Activated CD4-positive, alpha-beta T cell treated with anti-CD3 and anti-CD28 coated beads, Interleukin-2, amount 10 ng/mL, durations not matched to agents 24 days and 14 days (primary cell): ENCODE measurements around the gene MXRA7. TPM values are rescaled to one million over a fixed set of nuclear protein-coding genes. Genes with fewer than 3 reads are reported as not detected.
"Not testable (repeated sequence)": the region's sequence is repeated elsewhere in the genome, so short reads cannot be mapped to it uniquely, and the experiment has no call there.

ENCODE experiments used
- DNase-seq: peaks from one replicate; pipeline ENCODE4 v3.0.0; 2022
- H3K27ac Mint-ChIP-seq: one replicate; pipeline ENCODE4 v1.8.0; 2022; ENCODE audit warnings: mild to moderate bottlenecking, mixed read lengths
- H3K27me3 Mint-ChIP-seq: one replicate; pipeline ENCODE4 v1.8.0; 2022; ENCODE audit warnings: mixed read lengths
- H3K36me3 Mint-ChIP-seq: one replicate; pipeline ENCODE4 v1.8.0; 2022; ENCODE audit warnings: low read depth, mild to moderate bottlenecking, mixed read lengths
- H3K4me1 Mint-ChIP-seq: one replicate; pipeline ENCODE4 v1.8.0; 2021; ENCODE audit warnings: mixed read lengths
- H3K4me3 Mint-ChIP-seq: one replicate; pipeline ENCODE4 v1.8.0; 2022; ENCODE audit warnings: mild to moderate bottlenecking, moderate library complexity, mixed read lengths
- H3K9me3 Mint-ChIP-seq: one replicate; pipeline ENCODE4 v1.8.0; 2021; ENCODE audit warnings: mixed read lengths
- intact Hi-C: fragments of 100-400 bp; cut with micrococcal nuclease; formaldehyde crosslinking; loops from one replicate; pipeline ENCODE4 v1.15.1; 2023
- total RNA-seq: library from RNA; stranded (reverse); gene quantifications from 2 replicates; pipeline ENCODE4 v1.2.3, GENCODE V29; 2022

Gene MXRA7
- total RNA-seq, 1 donor from 2014 or later, result 3.7 TPM

DNA sequence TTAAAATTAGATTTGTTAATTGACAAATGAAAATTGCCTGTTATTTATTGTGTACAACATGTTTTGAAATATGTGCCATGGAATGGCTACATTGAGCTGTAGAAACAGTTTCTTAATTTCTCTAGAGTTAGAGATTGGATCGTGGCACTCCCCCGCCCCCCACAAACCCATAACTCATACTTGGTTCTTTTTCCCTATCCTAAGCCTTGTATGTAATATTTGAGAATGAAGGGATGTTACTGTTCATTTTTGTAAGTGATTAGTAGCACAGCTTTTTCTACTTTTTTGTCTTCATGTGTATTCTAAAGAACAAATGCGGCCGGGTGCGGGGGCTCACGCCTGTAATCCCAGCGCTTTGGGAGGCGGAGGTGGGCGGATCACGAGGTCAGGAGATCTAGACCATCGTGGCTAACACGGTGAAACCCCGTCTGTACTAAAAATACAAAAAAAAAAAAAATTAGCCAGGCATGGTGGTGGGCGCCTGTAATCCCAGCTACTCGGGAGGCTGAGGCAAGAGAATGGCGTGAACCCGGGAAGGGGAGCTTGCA lies 28.9 kb upstream of the MXRA7 start:
- not testable (repeated sequence) for DNase-seq, H3K27me3 Mint-ChIP-seq, H3K9me3 Mint-ChIP-seq, H3K27ac Mint-ChIP-seq, H3K4me3 Mint-ChIP-seq
- intact Hi-C loops, result loop anchor here (2.0 to 10.0 kb wide), 7 partner anchors 13 to 713 kb away; partner anchors contain the start of genes GALR2, SRP68, UBALD2 and ZACN
- peaks cover 33% of the 10 kb centered on the region for H3K36me3 Mint-ChIP-seq
- H3K4me1 Mint-ChIP-seq, result peaks cover 20% of the 10 kb centered on the region

- DNase-seq, result no peak
- intact Hi-C loops, result loop anchor here (2.0 to 10.0 kb wide), 7 partner anchors 14 to 714 kb away; partner anchors contain the start of genes GALR2, SRP68, UBALD2 and ZACN
- H3K4me3 Mint-ChIP-seq, result peak overlapping the region; percentile 92
- H3K27me3 Mint-ChIP-seq, result no peaks in the 10 kb centered on the region
- peaks cover 40% of the 10 kb centered on the region for H3K36me3 Mint-ChIP-seq
- peaks cover 30% of the 10 kb centered on the region for H3K4me1 Mint-ChIP-seq
- H3K9me3 Mint-ChIP-seq, result no peaks in the 10 kb centered on the region
- peak overlapping the region; percentile 100 for H3K27ac Mint-ChIP-seq
These were observed 27.7 kb upstream of the MXRA7 start for GRCh38 chr17:76738468-76738850.

GRCh38 chr17:76737676-76738467 lies 27.1 kb upstream of the MXRA7 start, which contains the start of gene MFSD11:
TSS of gene MFSD11 (plus strand) at chr17:76738119. CDS start at chr17:76738353, 234 bp downstream.
- Mint-ChIP-seq H3K9me3 (no peaks in the 10 kb centered on the region), H3K27me3 (no peaks in the 10 kb centered on the region), H3K27ac (peak within 1 kb of the TSS; percentile 100), H3K4me3 (peak within 1 kb of the TSS; percentile 92), H3K4me1 (peaks cover 34% of the 10 kb centered on the region), H3K36me3 (peaks cover 43% of the 10 kb centered on the region)
- intact Hi-C loops, result loop anchor here (1.0 to 10.0 kb wide), 9 partner anchors 12 to 714 kb away; partner anchors contain the start of genes GALR2, JMJD6, METTL23 and SEC14L1
- peak; percentile 98 for DNase-seq

GRCh38 chr17:76737082-76737675 lies 26.4 kb upstream of the MXRA7 start, which contains the start of gene SRSF2:
TSS of gene SRSF2 (minus strand) at chr17:76737331. CDS start at chr17:76737160, 171 bp downstream.
- peaks cover 37% of the 10 kb centered on the region for H3K4me1 Mint-ChIP-seq
- no peaks in the 10 kb centered on the region for H3K27me3 Mint-ChIP-seq
- H3K9me3 Mint-ChIP-seq, result no peaks in the 10 kb centered on the region
- peak; percentile 100 for DNase-seq
- H3K36me3 Mint-ChIP-seq, result peaks cover 47% of the 10 kb centered on the region
- peak within 1 kb of the TSS; percentile 100 for H3K27ac Mint-ChIP-seq
- peak within 1 kb of the TSS; percentile 92 for H3K4me3 Mint-ChIP-seq
- intact Hi-C loops, result loop anchor here (1.0 to 10.0 kb wide), 8 partner anchors 11 to 715 kb away; partner anchors contain the start of genes GALR2, JMJD6, METTL23 and SEC14L1

DNA sequence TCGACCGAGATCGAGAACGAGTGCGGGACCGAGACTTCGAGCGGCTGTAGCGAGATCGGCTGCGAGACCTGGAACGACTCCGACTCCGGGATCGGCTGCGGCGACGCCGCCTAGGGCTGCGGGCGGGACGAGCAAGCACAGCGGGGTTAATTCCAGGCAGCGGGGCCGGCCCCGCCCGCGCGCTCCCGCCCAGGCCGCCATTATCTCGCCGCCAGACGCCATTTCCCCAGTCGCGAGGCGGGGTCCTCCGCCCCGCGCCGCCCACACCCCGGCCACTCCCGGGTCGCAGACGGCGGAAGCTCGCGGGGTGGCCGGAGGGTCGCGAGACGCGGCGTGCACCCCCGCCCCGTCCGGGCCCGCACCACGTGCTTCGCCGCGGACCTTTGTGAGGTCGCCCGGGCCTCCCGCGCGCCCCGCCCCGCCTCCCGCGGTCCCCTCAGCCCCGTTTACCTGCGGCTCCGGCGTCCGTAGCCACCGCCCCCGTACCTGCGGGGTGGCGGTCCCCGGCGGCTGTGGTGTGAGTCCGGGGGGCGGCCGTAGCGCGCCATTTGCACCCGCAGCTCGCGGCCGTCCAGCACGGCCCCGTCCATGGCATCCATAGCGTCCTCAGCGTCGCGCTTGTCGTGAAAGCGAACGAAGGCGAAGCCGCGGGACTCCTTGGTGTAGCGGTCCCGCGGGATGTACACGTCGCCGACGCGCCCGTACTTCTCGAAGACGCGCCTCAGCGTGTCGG lies 25.8 kb upstream of the MXRA7 start:
- peaks cover 40% of the 10 kb centered on the region for H3K4me1 Mint-ChIP-seq
- intact Hi-C loops, result loop anchor here (1.0 to 10.0 kb wide), 8 partner anchors 10 to 716 kb away; partner anchors contain the start of genes GALR2, JMJD6, METTL23 and SEC14L1
- H3K36me3 Mint-ChIP-seq, result peaks cover 48% of the 10 kb centered on the region

DNA sequence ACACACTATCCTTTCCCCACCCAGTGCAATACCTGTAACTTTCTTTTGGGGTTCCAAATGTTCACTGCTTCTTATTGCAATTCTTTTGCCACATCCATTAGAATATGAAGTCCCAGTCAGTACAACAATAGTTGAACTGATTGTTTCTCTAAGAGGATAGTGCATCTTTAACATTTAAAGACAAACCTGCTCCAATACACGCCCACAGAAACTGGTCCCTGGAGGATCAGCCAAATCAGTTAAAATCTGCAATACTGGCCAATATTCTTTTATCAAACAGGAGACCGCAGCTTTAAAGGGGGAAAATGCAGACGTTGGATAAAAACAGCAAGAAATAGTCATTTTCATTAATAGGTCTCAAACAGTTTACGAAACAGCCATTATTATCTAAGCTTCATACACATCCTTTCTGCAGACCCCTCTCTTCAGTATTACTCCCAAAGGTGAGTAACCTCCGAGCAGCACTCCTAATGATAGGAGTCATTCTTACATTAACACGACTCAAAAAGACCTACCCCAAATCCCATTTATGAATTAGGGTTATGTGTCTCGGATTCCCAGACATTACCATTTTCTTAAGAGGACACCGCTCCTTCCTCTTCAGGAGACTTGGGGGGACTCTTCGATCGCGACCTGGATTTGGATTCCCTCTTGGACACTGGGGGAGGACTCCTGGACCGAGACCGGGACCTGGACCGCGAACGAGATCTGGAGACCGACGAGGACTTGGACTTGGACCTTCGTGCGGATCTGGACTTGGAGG lies 25.0 kb upstream of the MXRA7 start:
- peaks cover 51% of the 10 kb centered on the region for H3K36me3 Mint-ChIP-seq
- peak overlapping the region; percentile 91 for H3K27ac Mint-ChIP-seq
- intact Hi-C loops, result loop anchor here (2.0 to 10.0 kb wide), 7 partner anchors 57 to 717 kb away; partner anchors contain the start of genes GALR2, SEC14L1, SRP68 and UBALD2
- no peaks in the 10 kb centered on the region for H3K9me3 Mint-ChIP-seq
- H3K27me3 Mint-ChIP-seq, result no peaks in the 10 kb centered on the region
- no peak for DNase-seq
- peaks cover 40% of the 10 kb centered on the region for H3K4me1 Mint-ChIP-seq
- H3K4me3 Mint-ChIP-seq, result peak overlapping the region; percentile 92

More for the DNA sequence above, 25.8 kb upstream of the MXRA7 start:
- H3K4me3 Mint-ChIP-seq, result peak overlapping the region; percentile 92
- H3K27ac Mint-ChIP-seq, result peak overlapping the region; percentile 100
- no peaks in the 10 kb centered on the region for H3K9me3 Mint-ChIP-seq
- peak; percentile 90 for DNase-seq
- H3K27me3 Mint-ChIP-seq, result no peaks in the 10 kb centered on the region

DNA sequence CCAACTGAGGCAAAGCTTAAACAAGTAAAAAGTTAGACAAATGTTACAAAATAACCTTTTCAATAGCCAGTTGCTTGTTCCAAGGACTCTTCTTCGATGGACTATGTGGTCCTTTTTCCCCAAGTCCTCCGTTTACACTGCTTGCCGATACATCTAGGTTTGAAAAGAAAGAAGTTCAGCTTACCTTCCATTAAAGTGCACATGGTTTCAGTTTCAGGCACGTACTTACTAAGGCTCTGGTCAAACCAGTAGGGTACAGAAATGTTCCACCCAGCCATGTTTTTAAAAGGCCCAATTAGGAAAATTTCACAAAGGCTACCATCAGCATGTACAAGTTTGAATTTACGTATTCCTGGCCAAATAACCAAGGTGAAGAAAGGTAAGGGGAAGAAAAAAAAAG lies 24.2 kb upstream of the MXRA7 start:
- no peaks in the 10 kb centered on the region for H3K9me3 Mint-ChIP-seq

DNA sequence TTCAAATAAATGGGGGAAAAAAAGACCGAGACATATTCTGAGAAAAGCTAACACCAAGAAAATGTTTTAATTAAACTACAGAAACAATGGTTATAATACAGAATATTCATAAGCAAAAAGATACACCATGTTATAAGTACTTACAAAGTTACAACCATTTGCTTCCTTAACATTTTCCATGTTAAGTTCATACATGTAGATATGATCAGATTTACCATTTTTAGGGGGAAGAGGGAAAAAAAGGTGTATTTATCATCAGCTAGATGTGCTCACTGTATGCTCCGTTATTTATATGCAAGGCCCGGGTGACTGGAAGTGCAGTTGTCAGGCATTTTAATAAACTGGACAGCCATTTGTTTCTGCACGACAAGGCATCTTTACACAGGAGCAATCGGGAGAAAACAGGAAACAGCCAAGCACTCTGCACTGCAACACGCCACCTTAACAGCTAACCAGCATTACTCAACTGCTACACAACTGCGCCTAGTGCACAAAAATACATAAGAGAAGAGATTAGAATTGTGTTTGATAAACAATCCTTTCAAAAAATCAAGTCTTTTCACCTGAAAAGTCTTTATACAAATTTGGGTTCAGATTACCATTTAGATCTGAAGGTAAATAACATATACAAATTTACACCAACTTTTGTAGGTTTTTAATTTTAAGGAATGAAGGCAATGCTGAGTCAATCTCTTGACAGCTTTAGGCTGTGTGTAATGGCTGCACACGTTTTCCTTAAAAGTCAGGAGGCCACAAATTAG lies 23.5 kb upstream of the MXRA7 start:
- peak overlapping the region; percentile 91 for H3K27ac Mint-ChIP-seq
- H3K36me3 Mint-ChIP-seq, result peaks cover 61% of the 10 kb centered on the region
- H3K4me1 Mint-ChIP-seq, result peaks cover 44% of the 10 kb centered on the region
- intact Hi-C loops, result loop anchor here (10.0 kb wide), 1 partner anchor 659 kb away; the partner anchor contains the start of genes GALR2, SRP68 and ZACN
- peak overlapping the region; percentile 92 for H3K4me3 Mint-ChIP-seq
- no peaks in the 10 kb centered on the region for H3K9me3 Mint-ChIP-seq
- no peaks in the 10 kb centered on the region for H3K27me3 Mint-ChIP-seq
- peak; percentile 73 for DNase-seq

More for the DNA sequence above, 24.2 kb upstream of the MXRA7 start:
- Mint-ChIP-seq H3K36me3 (peaks cover 56% of the 10 kb centered on the region), H3K4me1 (peaks cover 41% of the 10 kb centered on the region), H3K27ac (peak overlapping the region; percentile 91), H3K27me3 (no peaks in the 10 kb centered on the region), H3K4me3 (peak overlapping the region; percentile 92)
- intact Hi-C loops, result loop anchor here (5.0 to 10.0 kb wide), 6 partner anchors 57 to 717 kb away; partner anchors contain the start of genes GALR2, SRP68, UBALD2 and ZACN
- DNase-seq, result peak; percentile 79

DNA sequence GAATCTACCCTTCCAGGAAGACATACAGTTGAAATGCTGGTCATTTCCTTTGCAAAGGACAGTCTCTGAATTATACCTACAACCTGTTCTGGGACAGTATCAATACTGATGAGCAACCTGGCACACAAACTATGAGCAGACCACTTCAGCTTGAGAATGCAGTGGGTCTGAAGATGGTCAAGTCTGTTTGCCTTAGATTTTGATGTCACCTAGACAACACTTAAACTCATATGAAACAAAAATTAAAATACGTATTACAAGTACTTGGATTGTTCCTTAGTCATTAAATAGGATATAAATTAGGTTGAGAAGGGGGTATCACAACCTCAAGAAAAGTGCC lies 22.8 kb upstream of the MXRA7 start:
- no peaks in the 10 kb centered on the region for H3K27me3 Mint-ChIP-seq
- no peaks in the 10 kb centered on the region for H3K9me3 Mint-ChIP-seq
- peaks cover 64% of the 10 kb centered on the region for H3K36me3 Mint-ChIP-seq
- peak overlapping the region; percentile 91 for H3K27ac Mint-ChIP-seq
- no peak for DNase-seq
- H3K4me3 Mint-ChIP-seq, result peak overlapping the region; percentile 92
- H3K4me1 Mint-ChIP-seq, result peaks cover 42% of the 10 kb centered on the region
- intact Hi-C loops, result loop anchor here (10.0 kb wide), 1 partner anchor 659 kb away; the partner anchor contains the start of genes GALR2, SRP68 and ZACN

DNA sequence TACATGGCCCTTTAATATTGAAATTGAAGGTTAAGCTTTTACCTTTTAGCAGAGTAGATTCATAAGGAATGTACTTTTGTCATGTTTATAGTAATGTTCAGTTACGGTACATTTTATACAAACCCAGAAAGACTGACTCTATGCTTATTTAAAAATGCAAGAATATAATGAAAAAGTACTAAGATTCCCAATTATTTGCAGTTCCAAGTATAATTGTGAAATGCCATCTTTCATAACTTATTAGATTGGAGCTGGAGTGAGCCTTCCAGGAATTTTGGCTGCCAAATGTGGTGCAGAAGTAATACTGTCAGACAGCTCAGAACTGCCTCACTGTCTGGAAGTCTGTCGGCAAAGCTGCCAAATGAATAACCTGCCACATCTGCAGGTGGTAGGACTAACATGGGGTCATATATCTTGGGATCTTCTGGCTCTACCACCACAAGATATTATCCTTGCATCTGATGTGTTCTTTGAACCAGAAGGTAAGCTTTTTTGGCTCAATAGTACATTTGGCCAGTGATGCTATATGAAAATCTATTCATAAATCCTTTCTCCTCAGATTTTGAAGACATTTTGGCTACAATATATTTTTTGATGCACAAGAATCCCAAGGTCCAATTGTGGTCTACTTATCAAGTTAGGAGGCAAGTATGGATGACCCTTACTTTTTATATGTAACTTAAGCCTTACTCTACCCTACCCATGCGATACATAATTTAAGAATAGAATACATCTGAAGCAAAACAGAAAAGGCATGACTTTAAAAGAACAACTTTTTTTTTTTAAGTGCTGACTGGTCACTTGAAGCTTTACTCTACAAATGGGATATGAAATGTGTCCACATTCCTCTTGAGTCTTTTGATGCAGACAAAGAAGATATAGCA lies 22.2 kb upstream of the MXRA7 start:
- H3K4me3 Mint-ChIP-seq, result peak overlapping the region; percentile 92
- H3K4me1 Mint-ChIP-seq, result peaks cover 40% of the 10 kb centered on the region
- peak overlapping the region; percentile 51 for H3K27ac Mint-ChIP-seq
- intact Hi-C loops, result loop anchor here (10.0 kb wide), 1 partner anchor 658 kb away; the partner anchor contains the start of genes GALR2, SRP68 and ZACN
- no peak for DNase-seq
- H3K27me3 Mint-ChIP-seq, result no peaks in the 10 kb centered on the region
- no peaks in the 10 kb centered on the region for H3K9me3 Mint-ChIP-seq
- peaks cover 64% of the 10 kb centered on the region for H3K36me3 Mint-ChIP-seq
